ENCODE results near the gene ZRANB3. TPM values are rescaled to one million over a fixed set of nuclear protein-coding genes. Genes with fewer than 3 reads are reported as not detected.
A peak's percentile ranks its signal among the peaks of the same experiment; 100 is the strongest.
"Not testable (repeated sequence)": the region's sequence is repeated elsewhere in the genome, so short reads cannot be mapped to it uniquely, and the experiment has no call there.

ZRANB3 gene
- total RNA-seq (1 to 10 TPM; 3.5 to 3.9 TPM), total RNA-seq (4.2 to 6.5 reads per million in 2 donors)

DNA sequence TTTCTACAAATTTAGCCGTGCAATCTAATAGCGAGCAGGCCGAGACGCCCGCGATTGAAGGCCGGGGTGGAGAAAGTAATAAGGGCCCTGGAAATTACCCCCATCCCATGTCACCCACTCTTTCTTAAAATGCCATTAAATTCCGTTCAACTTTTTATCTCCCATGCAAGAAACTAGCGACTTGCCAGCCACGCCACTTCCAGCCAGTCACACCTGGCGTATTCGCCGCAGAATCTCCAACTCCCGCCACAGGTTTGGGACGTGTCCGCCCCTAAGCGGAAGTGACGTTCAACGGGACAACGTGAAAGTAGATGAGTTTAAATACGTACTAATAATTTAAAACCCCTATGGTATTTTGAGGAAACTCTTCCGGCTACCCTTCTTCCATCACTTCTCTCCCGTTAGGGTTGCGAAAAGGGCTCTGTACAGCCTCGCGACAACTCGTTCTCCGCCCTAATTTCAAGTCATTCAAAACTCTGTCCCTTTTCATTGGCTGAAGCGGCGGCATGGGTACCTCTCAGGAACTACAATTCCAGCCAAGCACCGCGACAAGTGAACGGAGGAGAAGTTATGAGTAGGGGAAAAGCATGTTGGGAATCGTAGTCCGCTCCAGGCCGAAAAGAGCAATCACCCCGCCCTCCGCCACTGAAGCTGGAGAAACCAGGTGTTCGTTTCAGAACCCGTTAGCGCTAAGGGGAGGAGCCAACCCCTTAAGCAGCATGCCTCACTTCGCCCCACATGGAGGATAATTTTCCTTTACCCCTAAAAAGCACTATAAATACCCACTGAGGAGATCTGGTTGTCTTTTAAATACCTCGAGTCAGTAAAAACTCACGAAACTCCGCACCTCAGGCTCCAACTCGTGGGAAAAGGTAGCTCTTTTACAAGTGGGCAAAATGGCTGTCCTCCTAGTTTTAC, at the start of gene ZRANB3:
Gene ZRANB3 (minus strand): TSS at position 906 of the 918 bp plus-strand sequence.
- Mint-ChIP-seq H3K27me3 (no peaks in the 10 kb centered on the region), H3K4me3 (no peak within 1 kb of the TSS), H3K4me1 (peaks cover 3% of the 10 kb centered on the region), H3K36me3 (ENCODE audit: low read depth) (no peaks in the 10 kb centered on the region), H3K27ac (peak within 1 kb of the TSS; percentile 19)
- ATAC-seq (peak; percentile 80), DNase-seq (peak; percentile 81 to 89 (median 86))
- no peaks in the 10 kb centered on the region for H3K9me3 ChIP-seq (ENCODE audit: control insufficient read depth, low read length, poor library complexity, severe bottlenecking)

DNA sequence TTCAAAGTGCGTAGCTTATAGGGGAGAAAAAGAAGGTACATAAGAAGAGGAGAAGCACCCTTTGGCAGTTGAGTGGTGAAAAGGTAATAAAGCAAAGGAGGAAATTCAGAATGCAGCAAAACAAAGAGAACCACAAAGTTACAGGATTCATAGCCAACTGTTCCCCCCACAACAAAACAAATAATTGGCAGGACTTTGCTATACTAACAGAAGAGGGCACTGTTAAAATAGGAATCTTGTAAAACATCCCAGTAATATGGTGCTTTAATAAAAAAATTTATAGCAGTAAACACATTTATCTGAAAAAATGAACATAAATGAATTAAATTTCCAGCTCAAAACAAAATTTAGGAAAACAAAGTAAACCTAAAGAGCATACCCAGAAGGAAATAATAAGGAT, 42.6 kb upstream of the ZRANB3 start:
- Mint-ChIP-seq H3K4me3 (no peak overlapping the region), H3K27ac (no peak overlapping the region), H3K4me1 (peaks cover 2% of the 10 kb centered on the region), H3K27me3 (no peaks in the 10 kb centered on the region), H3K36me3 (ENCODE audit: low read depth) (peaks cover 5% of the 10 kb centered on the region)
- H3K9me3 ChIP-seq (ENCODE audit: control insufficient read depth, low read length, poor library complexity, severe bottlenecking), result no peaks in the 10 kb centered on the region
- ATAC-seq (no peak), DNase-seq (no peak)

DNA sequence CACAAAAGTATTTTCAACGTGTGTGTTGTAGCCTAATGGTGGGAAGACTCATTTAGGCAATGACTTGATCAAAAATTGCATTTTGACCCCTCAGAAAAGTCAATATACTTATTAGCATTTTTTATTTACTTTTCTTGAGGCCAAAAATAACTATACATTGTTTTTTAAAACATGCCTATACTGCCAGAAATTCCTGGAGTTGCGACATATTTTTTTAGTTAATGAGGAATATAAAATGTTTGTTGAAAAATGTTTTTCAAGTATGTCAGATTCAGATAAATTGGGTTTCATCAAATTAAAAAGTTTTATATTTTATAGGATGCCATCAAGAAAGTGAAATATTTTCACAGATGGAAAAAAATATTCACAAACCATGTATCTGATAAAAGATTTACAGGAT, 39.9 kb upstream of the ZRANB3 start:
- H3K27me3 Mint-ChIP-seq, result no peaks in the 10 kb centered on the region
- H3K27ac Mint-ChIP-seq, result no peak overlapping the region
- H3K4me3 Mint-ChIP-seq, result no peak overlapping the region
- H3K36me3 Mint-ChIP-seq (ENCODE audit: low read depth), result peaks cover 5% of the 10 kb centered on the region
- no peak for DNase-seq
- ATAC-seq, result no peak
- peaks cover 2% of the 10 kb centered on the region for H3K4me1 Mint-ChIP-seq
- H3K9me3 ChIP-seq (ENCODE audit: control insufficient read depth, low read length, poor library complexity, severe bottlenecking), result no peaks in the 10 kb centered on the region

DNA sequence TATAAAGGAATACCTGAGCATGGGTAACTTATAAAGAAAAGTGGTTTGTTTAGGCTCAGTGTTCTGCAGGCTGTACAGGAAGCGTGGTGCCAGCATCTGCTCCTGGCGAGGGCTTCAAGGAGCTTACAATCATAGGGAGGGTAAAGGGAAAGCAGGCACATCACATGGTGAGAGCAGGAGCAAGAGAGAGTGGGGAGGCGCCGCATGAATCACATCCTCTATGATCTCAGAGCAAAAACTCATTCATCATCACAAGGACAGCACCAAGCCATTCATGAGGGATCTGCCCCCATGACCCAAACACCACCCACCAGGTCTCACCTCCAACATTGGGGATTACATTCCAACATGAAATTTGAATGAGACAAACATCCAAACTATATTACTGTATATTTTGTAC, 32.8 kb upstream of the ZRANB3 start:
- DNase-seq, result no peak
- ATAC-seq, result no peak
- H3K27ac Mint-ChIP-seq, result no peak overlapping the region
- no peaks in the 10 kb centered on the region for H3K9me3 ChIP-seq (ENCODE audit: control insufficient read depth, low read length, poor library complexity, severe bottlenecking)
- no peaks in the 10 kb centered on the region for H3K36me3 Mint-ChIP-seq (ENCODE audit: low read depth)
- peaks cover 6% of the 10 kb centered on the region for H3K4me1 Mint-ChIP-seq
- H3K27me3 Mint-ChIP-seq, result no peaks in the 10 kb centered on the region
- H3K4me3 Mint-ChIP-seq, result no peak overlapping the region

GRCh38 chr2:135561925-135562324, 30.9 kb upstream of the ZRANB3 start:
- peaks cover 10% of the 10 kb centered on the region for H3K4me1 Mint-ChIP-seq
- no peak overlapping the region for H3K27ac Mint-ChIP-seq
- DNase-seq, result no peak
- no peaks in the 10 kb centered on the region for H3K27me3 Mint-ChIP-seq
- no peak for ATAC-seq
- no peaks in the 10 kb centered on the region for H3K9me3 ChIP-seq (ENCODE audit: control insufficient read depth, low read length, poor library complexity, severe bottlenecking)
- H3K4me3 Mint-ChIP-seq, result no peak overlapping the region
- no peaks in the 10 kb centered on the region for H3K36me3 Mint-ChIP-seq (ENCODE audit: low read depth)

- H3K9me3 ChIP-seq (ENCODE audit: control insufficient read depth, low read length, poor library complexity, severe bottlenecking), result no peaks in the 10 kb centered on the region
- ATAC-seq (no peak), DNase-seq (no peak)
- Mint-ChIP-seq H3K4me3 (no peak overlapping the region), H3K36me3 (ENCODE audit: low read depth) (peaks cover 3% of the 10 kb centered on the region), H3K4me1 (peaks cover 11% of the 10 kb centered on the region), H3K27ac (no peak overlapping the region), H3K27me3 (no peaks in the 10 kb centered on the region)
Observed at GRCh38 chr2:135557530-135557929, 26.5 kb upstream of the ZRANB3 start.

DNA sequence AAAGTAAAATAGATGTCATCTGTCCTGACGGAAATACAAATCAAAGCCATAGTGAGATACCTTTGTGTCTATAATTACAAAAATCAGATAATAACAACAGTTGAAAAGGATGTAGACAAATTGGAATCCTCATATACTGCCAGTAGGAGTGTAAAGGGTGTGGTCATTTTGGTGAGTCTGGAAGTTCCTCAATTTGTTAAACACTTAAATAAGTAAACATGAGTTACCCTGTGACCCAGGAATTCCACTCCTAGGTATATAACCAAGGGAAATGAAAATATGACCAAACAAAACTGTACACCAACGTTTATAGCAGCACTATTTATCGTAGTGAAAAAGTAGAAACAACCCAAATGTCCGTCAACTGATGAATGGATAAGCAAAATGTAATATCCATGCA, 24.3 kb upstream of the ZRANB3 start:
- H3K36me3 Mint-ChIP-seq (ENCODE audit: low read depth), result peaks cover 3% of the 10 kb centered on the region

DNA sequence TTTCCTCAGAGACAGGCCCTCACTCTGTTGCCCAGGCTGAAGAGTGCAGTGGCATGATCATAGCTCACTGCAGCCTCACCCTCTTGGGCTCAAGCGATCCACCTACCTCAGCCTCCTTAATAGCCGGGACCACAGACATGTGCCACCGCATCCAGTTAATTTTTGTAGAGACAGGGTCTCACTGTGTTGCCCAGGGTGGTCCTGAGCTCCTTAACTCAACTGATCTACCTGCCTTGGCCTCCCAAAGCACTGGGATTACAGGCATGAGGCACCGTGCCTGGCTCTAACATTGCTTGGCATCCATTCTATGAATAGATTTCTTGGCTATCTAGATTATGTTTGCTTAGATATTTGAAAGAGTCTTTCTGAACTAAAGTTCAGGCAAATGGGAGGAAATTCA, 21.9 kb upstream of the ZRANB3 start:
- H3K36me3 Mint-ChIP-seq (ENCODE audit: low read depth), result peaks cover 3% of the 10 kb centered on the region
- no peak for DNase-seq
- H3K27ac Mint-ChIP-seq, result no peak overlapping the region

More for the DNA sequence above, 24.3 kb upstream of the ZRANB3 start:
- H3K4me1 Mint-ChIP-seq, result peaks cover 11% of the 10 kb centered on the region
- no peaks in the 10 kb centered on the region for H3K9me3 ChIP-seq (ENCODE audit: control insufficient read depth, low read length, poor library complexity, severe bottlenecking)
- H3K27ac Mint-ChIP-seq, result no peak overlapping the region
- DNase-seq, result no peak
- no peaks in the 10 kb centered on the region for H3K27me3 Mint-ChIP-seq
- no peak overlapping the region for H3K4me3 Mint-ChIP-seq
- no peak for ATAC-seq

DNA sequence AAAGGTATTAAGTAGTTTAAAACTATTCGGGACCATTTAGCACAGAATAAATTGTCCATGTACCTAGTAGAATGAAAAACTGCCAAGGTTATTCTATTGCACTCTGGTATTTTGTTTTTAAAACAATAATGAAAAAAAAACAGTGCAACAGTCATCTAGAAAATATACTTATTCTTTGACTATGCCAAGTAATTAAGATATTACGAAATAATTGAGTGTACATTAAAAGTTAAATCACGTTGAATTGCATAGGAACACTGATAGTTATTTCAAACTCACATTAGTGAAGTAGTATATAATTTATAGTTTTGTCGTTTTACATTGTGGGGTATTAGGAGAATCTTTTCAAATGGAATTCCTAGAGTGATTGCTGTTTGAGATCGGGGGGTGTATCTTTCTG, 20.3 kb upstream of the ZRANB3 start:
- DNase-seq (no peak), ATAC-seq (no peak)
- H3K27ac Mint-ChIP-seq, result no peak overlapping the region
- H3K27me3 Mint-ChIP-seq, result no peaks in the 10 kb centered on the region
- no peak overlapping the region for H3K4me3 Mint-ChIP-seq
- H3K36me3 Mint-ChIP-seq (ENCODE audit: low read depth), result peaks cover 3% of the 10 kb centered on the region
- no peaks in the 10 kb centered on the region for H3K9me3 ChIP-seq (ENCODE audit: control insufficient read depth, low read length, poor library complexity, severe bottlenecking)
- peaks cover 8% of the 10 kb centered on the region for H3K4me1 Mint-ChIP-seq

More for the DNA sequence above, 21.9 kb upstream of the ZRANB3 start:
- Mint-ChIP-seq H3K4me1 (peaks cover 9% of the 10 kb centered on the region), H3K4me3 (no peak overlapping the region), H3K27me3 (no peaks in the 10 kb centered on the region)
- no peaks in the 10 kb centered on the region for H3K9me3 ChIP-seq (ENCODE audit: control insufficient read depth, low read length, poor library complexity, severe bottlenecking)
- no peak for ATAC-seq

DNA sequence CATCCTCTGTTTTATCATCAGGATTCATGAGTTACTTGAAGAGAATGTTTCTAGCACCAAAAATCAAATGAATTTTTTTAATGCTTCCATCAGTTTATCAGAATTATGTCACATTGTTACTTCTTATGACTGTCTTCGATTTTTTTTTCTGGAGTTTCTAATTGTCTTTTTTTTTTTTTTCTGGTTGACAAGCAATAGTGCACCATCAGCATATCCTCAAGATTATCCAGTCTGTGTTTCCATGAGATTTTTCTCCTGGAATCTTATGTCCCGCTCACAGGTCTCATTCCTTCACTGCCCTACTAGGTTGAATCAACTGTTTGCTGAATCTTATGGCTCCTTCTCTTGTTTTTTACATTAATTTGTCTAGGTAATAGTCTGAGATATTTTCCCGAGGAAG, 16.3 kb upstream of the ZRANB3 start:
- H3K4me1 Mint-ChIP-seq, result peaks cover 18% of the 10 kb centered on the region
- DNase-seq (no peak), ATAC-seq (no peak)
- H3K9me3 ChIP-seq (ENCODE audit: control insufficient read depth, low read length, poor library complexity, severe bottlenecking), result no peaks in the 10 kb centered on the region
- H3K27me3 Mint-ChIP-seq, result no peaks in the 10 kb centered on the region
- H3K27ac Mint-ChIP-seq, result no peak overlapping the region
- no peaks in the 10 kb centered on the region for H3K36me3 Mint-ChIP-seq (ENCODE audit: low read depth)
- no peak overlapping the region for H3K4me3 Mint-ChIP-seq

DNA sequence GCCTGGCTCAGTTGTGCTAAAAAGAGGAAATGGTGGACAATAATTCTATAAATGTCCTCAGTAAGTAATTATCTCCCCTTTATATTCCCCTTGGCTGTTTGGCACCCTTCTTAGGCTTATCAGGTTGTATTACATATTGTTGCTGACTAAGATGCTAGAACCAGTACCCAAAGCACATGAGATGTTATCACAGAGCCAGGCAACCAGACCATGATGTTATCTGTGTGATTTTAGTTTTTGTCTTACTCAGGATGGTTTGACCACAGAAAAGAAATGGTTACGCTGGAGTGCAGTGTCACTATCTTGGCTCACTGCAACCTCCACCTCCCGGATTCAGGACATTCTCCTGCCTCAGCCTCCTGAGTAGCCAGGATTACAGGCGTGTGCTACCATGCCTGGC, 15.4 kb upstream of the ZRANB3 start:
- DNase-seq, result no peak
- Mint-ChIP-seq H3K36me3 (ENCODE audit: low read depth) (no peaks in the 10 kb centered on the region), H3K27me3 (no peaks in the 10 kb centered on the region), H3K4me3 (no peak overlapping the region), H3K27ac (no peak overlapping the region), H3K4me1 (peaks cover 18% of the 10 kb centered on the region)
- no peak for ATAC-seq
- H3K9me3 ChIP-seq (ENCODE audit: control insufficient read depth, low read length, poor library complexity, severe bottlenecking), result no peaks in the 10 kb centered on the region

- not testable (repeated sequence) for H3K27ac Mint-ChIP-seq; H3K4me1 Mint-ChIP-seq; H3K36me3 Mint-ChIP-seq (ENCODE audit: low read depth); DNase-seq; H3K9me3 ChIP-seq (ENCODE audit: control insufficient read depth, low read length, poor library complexity, severe bottlenecking); ATAC-seq; H3K4me3 Mint-ChIP-seq; H3K27me3 Mint-ChIP-seq
Observed at GRCh38 chr2:135533545-135533944, 2.5 kb upstream of the ZRANB3 start.

DNA sequence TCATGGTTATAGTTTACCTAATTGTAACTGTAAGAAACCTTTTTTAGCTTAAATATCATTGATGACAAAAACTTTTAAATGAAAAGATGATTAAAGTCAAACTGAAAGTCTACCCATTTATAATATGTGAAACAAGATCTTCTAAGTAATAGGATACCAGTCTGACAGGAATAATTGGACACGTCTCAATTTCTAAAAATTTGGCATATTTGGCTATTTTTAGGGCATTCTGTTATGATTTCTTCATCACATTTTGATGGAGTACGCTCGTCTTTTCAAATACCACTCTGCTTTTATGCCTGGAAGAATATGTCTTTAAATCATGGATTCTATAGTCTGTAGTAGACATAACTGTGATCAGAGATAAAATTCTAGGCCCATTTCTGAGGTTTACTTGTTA, 1.6 kb upstream of the ZRANB3 start:
- no peak overlapping the region for H3K27ac Mint-ChIP-seq
- H3K4me1 Mint-ChIP-seq, result peaks cover 3% of the 10 kb centered on the region
- H3K4me3 Mint-ChIP-seq, result peak overlapping the region; percentile 12
- no peaks in the 10 kb centered on the region for H3K36me3 Mint-ChIP-seq (ENCODE audit: low read depth)
- no peaks in the 10 kb centered on the region for H3K27me3 Mint-ChIP-seq
- H3K9me3 ChIP-seq (ENCODE audit: control insufficient read depth, low read length, poor library complexity, severe bottlenecking), result no peaks in the 10 kb centered on the region
- DNase-seq (no peak), ATAC-seq (no peak)
